Glomerular endothelial cell (primary cell): ENCODE data around the gene SLC25A25. TPM values are rescaled to one million over a fixed set of nuclear protein-coding genes. Genes with fewer than 3 reads are reported as not detected.

Source experiments
- DNase-seq: peaks from one replicate; pipeline ENCODE4 v3.0.0-alpha.2; 2011; ENCODE audit warnings: low read depth, low spot score; ENCODE audit errors: extremely low read depth
- total RNA-seq: library from RNA; depleted of rRNA; stranded (reverse); fragments of >200 nt; gene quantifications from 2 replicates; pipeline ENCODE4 v1.2.3, GENCODE V29; 2015

The SLC25A25 gene
- total RNA-seq, 1 donor from 2014 or later: 24.1 TPM

DNA sequence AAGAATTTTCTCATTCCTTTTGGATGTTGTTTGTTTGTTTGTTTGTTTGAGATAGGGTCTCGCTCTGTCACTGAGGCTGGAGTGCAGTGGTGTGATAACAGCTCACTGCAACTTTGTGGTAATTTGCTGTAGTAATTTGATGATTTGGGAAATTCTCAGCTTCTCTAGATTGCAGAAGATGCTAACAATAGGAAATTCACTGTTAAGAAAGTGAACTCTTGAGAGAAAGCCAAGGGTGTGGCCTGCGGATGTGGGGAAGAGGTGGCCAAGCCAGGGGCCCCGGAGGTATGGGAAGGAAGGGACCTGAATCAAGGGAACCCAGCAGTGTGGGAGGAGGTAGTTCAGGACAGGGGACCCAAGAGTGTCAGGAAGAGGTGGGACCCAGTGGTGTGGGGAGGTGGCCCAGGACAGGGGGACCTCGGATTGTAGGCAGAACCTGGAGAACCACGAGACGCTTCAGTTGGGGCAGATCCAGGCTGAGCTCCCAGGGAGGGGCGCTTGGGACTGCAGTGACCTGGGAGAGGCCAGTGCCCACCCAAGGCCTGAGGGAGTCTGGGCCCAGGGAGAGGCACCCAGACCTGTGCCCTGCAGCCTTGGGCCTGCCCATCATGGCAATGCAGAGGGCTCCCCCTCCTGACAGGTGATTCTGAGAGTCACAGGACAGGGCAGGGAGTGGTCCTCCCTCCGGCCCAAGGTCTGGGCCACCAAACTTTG is 75.7 kb downstream of the SLC25A25 start:
- no peak for DNase-seq

DNA sequence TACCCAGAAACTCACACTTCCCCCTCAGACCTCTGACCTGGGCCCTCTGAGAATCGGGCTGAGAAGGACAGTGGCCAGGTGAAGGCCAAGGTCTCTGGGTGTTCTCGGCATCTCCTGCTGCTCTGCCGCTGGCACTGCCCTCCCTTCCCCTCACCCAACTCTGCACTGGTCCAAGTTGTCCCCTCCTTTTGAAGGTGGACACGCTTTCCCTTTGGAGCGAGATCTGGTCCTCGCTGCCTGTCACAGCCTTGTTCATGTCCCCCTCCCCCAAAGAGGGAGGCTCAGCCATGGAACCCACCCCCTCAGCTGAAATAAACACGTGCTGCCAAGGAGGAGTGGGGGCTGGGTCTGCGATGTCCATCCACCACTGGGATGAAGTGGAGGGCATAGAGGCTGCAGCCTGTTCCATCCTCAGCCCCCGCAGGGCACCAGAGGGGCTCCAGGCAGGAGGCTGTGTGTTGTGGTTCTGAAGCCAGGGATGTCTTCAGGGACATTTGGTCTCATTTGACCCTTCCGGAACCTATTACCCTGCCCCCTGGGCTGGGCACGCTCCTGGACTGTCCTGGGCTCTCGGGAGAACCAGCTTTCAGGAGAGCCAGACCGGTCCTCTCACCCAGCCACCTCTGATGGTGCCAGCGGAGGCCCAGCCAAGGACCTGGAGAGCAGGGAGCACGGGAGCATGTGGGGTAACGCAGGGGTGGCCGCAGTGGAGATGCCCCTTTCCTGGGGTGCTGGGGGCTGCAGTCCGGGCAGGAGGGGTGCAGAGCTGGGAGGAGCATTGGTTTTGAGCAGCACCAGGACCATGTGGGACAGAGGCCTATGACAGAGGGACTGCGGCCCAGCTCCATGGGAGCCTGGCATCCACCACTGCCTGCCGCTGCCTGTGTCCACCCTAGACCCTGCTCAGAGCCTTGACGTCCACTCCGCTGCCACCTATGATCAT is 76.5 kb downstream of the SLC25A25 start:
- no peak for DNase-seq

DNA sequence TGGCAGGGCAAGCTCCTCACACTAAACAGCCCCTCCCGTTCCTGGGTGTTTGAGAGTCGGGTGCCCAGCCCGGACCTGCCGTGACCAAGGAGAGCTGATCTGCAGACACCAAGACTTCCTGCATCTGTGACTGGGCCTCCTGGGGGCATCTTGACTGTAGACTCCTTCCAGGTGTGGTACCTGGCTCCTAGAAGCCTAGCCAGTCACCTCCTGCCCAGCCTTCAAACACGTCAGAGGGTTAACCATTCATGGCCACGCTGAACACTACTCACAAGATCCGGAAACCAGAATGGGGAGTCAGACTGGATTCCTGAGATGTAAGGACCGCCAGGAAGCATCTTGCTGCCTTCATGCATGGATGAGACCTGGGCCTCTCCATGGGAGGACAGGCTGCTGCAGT is 77.5 kb downstream of the SLC25A25 start:
- no peak for DNase-seq

DNA sequence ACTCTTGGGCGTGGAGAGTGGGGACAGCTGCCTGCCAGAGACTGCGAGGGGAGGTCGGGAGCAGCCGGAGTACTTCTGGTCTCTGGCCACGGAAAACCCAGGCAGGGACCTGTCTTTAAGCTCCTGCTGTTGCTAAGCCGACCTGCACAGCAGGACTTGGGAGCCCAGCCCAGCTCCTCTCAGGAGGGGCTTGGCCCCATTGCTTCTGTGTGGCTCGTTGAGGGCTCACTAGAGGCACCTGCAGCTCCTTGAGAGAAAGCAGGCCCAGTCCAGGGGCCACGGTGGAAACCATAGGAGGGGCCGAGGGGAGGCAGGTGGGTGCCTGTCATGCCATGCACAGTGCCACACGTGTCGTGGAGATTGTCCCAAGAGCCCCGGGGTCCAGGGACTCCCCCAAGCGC is 77.9 kb downstream of the SLC25A25 start:
- DNase-seq: no peak

DNA sequence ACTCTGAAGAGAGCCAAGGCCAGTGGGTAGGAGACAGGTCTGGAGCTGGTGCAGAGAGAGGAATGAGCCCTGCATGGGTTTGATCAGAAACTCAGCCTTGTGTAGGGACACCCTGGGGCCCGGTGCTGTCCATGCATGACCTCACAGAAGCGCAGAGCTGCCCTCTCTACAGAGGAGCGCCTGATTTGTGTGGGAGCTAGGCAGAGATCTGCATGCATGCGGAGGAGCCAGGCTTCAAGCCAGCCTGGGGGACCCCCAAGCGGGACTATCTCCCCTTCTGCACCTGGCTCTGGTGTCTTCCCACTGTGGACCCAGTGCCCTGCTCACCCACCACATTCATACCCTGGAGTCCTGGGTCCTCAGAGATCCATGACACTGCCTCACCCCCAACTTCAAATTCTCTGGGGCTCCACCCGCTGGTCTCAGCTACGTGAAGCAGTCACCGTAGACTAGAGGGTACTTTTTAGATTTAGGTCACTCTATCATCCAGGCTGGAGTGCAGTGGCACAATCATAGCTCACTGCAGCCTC is 78.6 kb downstream of the SLC25A25 start:
- no peak for DNase-seq

DNA sequence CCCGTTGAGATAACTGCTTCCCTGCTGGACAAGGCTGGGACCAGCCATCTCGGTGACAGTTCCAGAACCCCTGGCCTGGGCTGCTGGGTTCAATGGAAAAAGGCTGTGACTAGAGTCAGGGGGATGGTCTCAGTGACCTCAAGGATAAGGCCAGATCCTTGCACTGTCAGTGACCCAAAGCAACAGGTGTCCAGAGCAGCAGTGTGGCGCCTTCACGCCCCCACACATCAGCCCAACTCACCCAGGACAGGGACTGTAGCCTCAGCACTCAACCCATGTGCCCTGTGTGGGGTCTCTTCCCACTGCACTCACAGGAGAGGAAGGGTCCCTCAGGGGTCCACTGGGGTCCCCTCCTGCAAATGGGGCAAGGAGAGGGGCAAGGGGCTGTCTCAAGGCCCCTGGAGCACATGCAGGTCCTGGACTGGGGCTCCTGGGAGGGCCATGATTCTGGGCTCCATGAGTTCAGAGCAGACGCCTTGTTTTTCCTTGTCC is 80.5 kb downstream of the SLC25A25 start:
- no peak for DNase-seq

DNA sequence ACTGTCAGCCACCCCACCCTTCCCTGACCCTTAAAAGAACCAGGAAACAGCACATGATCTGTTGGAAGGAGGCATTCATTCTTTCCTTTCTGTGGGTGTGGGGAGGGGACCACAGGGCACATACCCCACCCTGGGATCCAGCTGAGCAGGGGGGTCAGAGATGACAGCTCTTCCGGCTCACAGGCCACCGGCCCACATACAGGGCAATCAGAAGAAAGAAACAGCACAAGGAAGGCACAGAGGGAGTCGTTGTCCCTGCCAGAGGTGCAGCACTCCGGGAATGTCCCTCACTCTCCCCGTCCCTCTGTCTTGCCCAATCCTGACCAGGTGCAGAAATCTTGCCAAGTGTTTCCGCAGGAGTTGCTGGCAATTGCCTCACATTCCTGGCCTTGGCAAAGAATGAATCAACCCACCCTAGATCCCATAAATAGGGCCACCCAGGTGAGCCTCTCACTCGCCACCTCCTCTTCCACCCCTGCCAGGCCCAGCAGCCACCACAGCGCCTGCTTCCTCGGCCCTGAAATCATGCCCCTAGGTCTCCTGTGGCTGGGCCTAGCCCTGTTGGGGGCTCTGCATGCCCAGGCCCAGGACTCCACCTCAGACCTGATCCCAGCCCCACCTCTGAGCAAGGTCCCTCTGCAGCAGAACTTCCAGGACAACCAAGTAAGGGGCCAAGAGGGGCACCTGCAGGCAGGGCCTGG is 81.1 kb downstream of the SLC25A25 start, which contains the start of gene LCN2:
LCN2 (plus strand) TSS at position 453 of the 701 bp plus-strand sequence; CDS start at position 526, 73 bp downstream.
- no peak for DNase-seq

DNA sequence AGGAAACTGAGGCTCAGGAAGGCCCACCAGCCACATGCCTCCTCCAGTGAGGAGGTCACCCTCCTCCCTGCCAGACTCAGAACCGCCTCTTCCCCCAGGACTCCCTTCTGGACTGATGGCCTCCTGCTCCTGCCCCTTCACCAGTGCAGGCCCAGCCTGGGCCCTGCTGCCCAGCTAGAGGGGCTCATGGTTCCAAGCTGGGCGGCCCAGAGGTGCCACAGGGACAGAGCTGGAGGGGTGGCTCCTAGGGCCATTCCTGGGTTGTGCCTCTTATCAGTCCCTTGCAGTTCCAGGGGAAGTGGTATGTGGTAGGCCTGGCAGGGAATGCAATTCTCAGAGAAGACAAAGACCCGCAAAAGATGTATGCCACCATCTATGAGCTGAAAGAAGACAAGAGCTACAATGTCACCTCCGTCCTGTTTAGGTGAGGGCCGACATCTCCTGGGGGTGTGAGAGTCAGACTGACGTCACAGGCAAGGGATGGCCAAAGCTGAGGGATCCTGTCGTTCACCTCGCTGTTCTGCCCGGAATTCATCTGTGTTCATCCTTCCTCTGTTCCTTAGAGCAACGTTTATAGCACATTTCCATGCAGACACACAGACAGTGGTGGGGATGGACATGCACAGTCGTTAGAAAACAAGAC is 82.0 kb downstream of the SLC25A25 start:
- no peak for DNase-seq

DNA sequence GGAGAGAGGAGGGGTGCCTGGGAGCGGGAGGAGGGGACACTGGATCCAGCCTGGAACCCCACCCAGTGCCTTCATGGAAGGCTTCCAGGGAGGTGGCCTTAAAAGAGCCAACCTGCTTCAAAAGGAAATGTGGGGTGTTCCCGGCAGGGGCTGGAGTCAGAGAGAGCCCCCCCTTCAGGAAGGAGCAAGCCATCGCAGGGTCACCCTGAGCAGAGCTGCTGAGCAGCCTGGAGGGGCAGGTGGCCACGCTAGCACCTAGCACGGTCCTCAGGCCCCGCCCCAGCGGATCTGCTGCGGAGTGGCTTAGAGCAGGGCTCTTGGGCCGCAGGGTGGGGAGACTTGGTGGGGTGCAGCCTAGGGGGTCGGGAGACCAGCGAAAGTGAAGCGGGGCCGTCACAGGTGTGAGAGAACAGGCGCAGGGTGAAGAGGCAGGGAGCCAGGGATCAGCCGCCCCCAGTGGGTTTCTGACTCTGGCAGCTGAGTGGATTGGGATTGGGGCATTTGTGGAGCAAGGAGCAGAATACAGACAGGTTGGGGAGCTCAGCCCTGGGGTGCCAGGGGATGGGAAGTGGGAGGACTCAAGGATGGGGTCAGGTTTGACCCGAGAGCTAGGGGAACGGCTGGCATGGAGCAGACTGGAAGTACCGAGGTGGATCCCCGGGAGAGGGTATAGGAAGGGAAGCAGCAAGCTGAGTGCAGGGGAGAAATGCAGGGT is 82.7 kb downstream of the SLC25A25 start:
- no peak for DNase-seq

DNA sequence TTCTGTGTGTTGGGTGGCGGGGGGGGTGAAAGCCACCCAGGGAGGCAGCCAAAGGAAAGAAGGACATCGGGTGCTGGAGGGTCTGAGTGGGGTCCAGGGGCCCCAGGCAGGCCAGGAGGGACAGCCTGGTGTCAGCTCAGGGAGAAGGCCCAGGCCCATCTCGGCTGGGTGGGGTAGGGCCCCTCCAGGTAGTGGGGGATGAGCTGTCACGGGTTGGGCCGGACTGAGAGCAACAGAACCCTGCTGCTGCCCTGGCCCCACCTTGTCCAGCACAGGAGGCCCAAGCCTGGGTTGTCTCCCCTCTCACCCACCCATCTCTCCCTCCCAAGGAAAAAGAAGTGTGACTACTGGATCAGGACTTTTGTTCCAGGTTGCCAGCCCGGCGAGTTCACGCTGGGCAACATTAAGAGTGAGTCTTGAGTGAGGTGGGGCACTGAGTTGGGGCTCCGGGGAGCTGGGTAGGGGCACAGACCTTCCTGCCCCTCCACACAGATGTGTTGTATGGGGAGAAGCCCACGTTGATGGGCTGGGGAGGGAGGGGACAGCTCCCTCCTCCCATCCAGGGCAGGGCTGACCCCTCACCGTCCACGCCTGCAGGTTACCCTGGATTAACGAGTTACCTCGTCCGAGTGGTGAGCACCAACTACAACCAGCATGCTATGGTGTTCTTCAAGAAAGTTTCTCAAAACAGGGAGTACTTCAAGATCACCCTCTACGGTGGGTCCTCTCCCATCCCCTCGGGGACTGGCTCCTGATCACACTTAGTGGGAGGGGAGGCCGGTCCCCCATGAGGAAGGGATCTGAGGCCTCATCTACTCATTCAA is 83.5 kb downstream of the SLC25A25 start:
- no peak for DNase-seq

DNA sequence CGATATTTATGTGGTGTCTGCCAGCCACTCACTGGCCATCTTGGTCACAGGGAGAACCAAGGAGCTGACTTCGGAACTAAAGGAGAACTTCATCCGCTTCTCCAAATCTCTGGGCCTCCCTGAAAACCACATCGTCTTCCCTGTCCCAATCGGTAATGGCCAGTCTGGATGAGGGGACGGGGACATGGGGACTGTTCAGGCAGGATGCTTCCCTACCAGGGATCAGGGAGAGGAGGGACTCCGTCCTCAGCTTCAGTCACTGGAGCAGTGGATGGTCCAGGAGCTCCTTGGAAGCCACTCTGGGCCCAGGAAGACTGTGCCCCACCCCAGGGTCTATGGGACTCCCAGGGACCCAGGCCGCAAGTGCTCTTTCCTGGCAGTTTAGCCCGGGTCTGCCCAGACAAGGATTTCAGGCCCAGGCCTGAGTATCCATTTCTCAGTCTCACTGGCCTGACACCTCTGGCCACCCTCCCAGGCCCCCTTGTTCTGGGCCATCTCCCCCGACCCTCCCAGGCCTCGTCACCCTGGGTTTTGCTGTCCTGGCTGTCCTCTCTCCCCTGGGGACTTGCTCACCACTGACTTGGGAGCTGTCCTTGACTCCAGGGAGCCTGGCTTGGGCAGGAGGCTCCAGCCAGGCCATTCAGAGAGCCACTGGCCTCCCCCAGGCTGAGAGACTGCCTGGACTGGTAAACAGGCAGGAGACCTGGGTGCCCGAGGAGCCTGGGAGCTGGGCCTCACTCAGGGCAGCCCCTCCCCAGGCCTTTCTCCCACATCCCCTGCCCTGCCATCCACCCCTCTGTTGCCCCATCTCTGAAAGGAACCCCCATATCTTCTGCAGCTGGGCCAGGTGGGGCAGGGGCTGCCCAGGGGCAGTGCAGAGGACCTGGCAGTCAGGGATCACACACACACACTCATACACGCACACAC is 84.4 kb downstream of the SLC25A25 start:
- no peak for DNase-seq

DNA sequence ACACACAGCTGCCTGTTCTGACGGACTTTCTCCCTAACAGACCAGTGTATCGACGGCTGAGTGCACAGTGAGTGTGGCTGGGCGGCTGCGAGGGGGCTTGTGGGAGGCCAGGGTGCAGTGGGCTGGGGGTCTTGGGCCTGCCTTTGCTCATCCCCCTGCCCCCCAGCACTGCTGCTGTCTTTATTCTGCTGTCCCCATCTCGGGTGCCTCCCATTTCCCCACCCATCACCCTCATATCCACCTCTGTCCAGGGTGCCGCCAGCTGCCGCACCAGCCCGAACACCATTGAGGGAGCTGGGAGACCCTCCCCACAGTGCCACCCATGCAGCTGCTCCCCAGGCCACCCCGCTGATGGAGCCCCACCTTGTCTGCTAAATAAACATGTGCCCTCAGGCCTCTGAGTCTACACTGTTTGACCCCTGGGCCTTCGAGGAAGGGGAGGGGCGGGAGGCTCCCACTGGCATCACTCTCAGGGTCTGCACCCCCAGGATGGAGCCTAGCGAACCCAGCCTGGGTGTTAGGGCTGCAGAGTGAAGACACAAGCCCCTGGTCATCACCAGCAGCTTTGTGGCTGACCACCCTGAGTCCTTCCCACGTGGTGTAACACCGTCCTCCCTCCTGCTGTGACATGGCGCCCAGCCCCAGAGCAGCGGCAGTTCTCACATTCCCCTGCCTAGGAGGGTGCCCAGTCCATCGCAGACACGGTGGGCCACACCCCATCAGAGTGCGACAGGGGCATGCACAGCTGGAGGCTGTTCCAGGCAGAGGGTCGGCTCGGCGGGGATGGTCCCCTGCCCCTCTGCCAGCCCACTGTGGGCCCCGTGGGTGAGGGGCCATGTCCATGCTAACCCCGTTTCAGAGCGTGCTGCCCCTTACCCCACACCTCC is 85.3 kb downstream of the SLC25A25 start:
- no peak for DNase-seq

DNA sequence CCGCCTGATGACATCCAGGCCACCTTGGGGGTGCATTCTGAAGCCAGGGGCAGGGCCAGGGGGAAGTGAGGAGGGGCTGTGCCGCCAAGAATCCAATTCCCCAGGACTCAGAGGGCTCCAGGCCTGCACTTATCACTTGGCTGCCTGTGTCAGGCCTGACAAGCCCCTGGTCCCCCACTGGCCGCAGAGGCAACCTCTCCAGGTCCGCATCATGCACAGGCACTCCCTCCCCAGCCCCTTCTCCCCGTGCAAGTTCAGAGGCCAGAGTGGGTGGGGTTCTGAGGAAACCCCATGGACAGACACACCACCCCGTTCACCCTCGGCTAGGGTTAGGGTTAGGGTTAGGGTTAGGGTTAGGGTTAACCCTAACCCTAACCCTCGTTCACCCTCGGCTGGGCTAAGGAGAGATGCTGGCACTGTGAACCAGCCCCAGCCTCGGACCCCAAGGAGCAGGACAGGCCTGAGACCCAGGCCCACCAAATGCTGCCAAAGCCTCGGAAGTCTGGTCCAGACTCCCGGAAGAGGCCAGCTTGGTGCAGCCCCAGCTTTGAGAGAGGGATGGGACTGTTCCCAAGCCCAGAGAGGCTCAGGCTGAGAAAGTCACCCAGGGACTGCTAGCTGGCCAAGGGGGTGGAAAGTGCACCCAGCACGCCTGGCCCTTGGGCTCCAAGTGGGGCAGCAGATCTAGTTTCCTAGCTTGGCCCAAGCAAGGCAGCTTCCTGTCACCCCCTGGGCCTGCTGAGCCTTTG is 86.1 kb downstream of the SLC25A25 start:
- no peak for DNase-seq

DNA sequence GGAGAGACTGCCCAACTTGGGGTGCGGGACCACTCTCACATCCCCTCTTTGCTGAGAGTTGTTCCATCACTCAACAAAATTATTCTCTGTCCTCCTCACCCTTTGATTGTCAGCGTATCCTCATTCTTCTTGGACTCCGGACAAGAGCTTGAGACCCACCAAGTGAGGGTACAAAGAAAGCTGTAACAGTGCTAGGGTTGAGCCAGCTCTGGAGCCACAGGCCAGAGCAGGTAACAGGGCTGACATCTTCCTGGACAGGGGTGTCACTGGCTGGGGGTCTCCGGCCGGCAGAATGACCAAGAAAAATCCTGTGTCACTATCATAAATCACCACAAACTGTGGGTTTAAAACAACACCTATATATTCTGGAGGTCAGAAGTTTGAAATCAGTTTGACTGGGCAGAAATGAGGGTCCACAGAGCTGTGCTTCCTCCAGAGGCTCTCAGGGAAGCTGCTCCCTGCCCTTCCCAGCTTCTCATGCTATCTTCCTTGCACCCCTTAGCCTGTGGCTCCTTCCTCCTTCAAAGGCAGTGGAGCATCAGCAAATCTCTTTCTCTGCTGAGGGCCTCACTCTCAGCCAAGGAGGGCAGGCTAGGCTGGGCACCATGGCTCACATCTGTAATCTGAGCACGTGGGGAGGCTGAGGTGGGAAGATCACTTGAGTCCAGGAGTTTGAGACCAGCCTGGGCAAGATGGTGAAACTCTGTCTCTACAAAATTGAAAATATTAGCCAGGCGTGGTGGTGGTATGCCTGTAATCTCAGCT is 87.9 kb downstream of the SLC25A25 start:
- DNase-seq: no peak
